Sigmoid colon (tissue), 7 donors: ENCODE measurements around the gene PDE9A. TPM values are rescaled to one million over a fixed set of nuclear protein-coding genes. Genes with fewer than 3 reads are reported as not detected.

Experiments
- DNase-seq: peaks from one replicate; pipeline ENCODE4 v3.0.0-alpha.2; 2019
- H3K27ac ChIP-seq, 4 donors: fragments of 200-600 bp; sonication (generic); one replicate each; pipeline ENCODE4 v1.5.1; 2016 to 2019; ENCODE audit warnings: mild to moderate bottlenecking in 1 of 4
- H3K27me3 ChIP-seq, 3 donors: fragments of 200-600 bp; sonication (generic); one replicate each; pipeline ENCODE4 v1.5.1; 2019; ENCODE audit warnings: mild to moderate bottlenecking in 1 of 3
- H3K36me3 ChIP-seq, 4 donors: fragments of 200-600 bp; sonication (generic); one replicate each; pipeline ENCODE4 v1.5.1; 2016 to 2019
- H3K4me1 ChIP-seq, 4 donors: fragments of 200-600 bp; sonication (generic); one replicate each; pipeline ENCODE4 v1.5.1; 2017 to 2019
- H3K4me3 ChIP-seq, 4 donors: fragments of 200-600 bp; sonication (generic); one replicate each; pipeline ENCODE4 v1.5.1; 2017 to 2019; ENCODE audit warnings: mild to moderate bottlenecking in 2 of 4, moderate library complexity in 1 of 4
- H3K9me3 ChIP-seq, 4 donors: fragments of 200-600 bp in 3 of 4; sonication (generic) in 3 of 4; one replicate each; pipeline versions ENCODE4 v1.5.1 to v1.6.1; 2013 to 2019
- CTCF ChIP-seq, 4 experiments: fragments of 450-650 bp in 3 of 4; fragments of 200-600 bp in 1 of 4; IDR thresholded peaks; one replicate each; pipeline ENCODE4 v1.5.1; 2016 to 2019; ENCODE audit warnings: antibody characterized with exemption in 4 of 4, mild to moderate bottlenecking in 3 of 4, moderate library complexity in 2 of 4
- EP300 ChIP-seq, 4 donors: sonication (generic); formaldehyde crosslinking; IDR thresholded peaks; one replicate each; pipeline ENCODE4 v1.6.1; 2017; ENCODE audit warnings: antibody characterized with exemption in 4 of 4
- POLR2A ChIP-seq, 2 donors: fragments of 450-650 bp; IDR thresholded peaks; one replicate each; pipeline ENCODE4 v1.6.1; 2016; ENCODE audit warnings: antibody characterized with exemption in 2 of 2, mild to moderate bottlenecking in 2 of 2, moderate library complexity in 2 of 2
- POLR2AphosphoS5 ChIP-seq, 4 donors: sonication (generic); formaldehyde crosslinking; IDR thresholded peaks; one replicate each; pipeline ENCODE4 v1.6.1; 2017; ENCODE audit warnings: antibody characterized with exemption in 4 of 4
- WGBS, 2 donors: extraction: QIAGEN DNeasy Blood & Tissue Kit; methylation state at CpG; one replicate each; pipeline ENCODE4 v1.1.7; 2013; 5-methylcytosine and 5-hydroxymethylcytosine counted together
- intact Hi-C: fragments of 100-400 bp; cut with DNase I; formaldehyde crosslinking; loops from one replicate; pipeline ENCODE4 v1.15.1; 2023
- polyA plus RNA-seq, 3 donors: library from polyadenylated mRNA; stranded (reverse); fragments of 200-250 nt; gene quantifications; one replicate each; pipeline ENCODE4 v1.2.3, GENCODE V29; 2013
- total RNA-seq, 4 donors: library from RNA; depleted of rRNA; stranded (reverse); fragments of >200 nt; gene quantifications; one replicate each; pipeline ENCODE4 v1.1.0, GENCODE V29; 2016
- donor health status: healthy with polysubstance abuse.
- donor health status: Bipolar disorder and iron deficiency.
- donor health status: healthy.

Gene PDE9A
- total and polyA plus RNA-seq, 7 donors = 71.6 to 433 (median 102) TPM

DNA sequence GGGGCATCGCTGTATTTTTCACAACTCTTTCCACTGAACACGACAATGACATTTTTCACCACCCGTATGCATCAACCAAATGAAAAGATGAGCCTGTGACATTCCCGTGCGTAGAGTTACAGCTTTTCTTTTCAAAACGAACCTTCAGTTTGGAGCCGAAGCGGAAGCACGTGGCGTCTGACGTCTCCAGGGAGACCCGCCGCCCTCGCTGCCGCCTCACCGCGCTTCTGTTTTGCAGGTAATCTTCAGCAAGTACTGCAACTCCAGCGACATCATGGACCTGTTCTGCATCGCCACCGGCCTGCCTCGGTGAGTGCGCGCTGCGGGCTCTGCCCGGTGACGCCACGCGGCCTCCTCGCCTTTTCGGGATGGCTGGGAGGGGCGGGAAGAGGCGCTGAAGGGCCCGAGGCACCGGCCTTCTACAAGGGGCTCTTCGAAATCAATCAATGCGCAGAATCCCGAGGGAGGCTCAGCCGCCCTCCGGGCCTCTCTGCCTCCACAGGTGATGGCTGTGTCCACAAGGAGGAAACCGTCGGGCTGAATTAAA, 32.6 kb downstream of the PDE9A start:
- WGBS, 2 donors = 97 to 98% methylated on average over 41 of the region's 41 CpGs
- no peaks in the 10 kb centered on the region for H3K9me3 ChIP-seq
- H3K27me3 ChIP-seq = no peaks in the 10 kb centered on the region
- H3K36me3 ChIP-seq = peaks cover 0 to 46% (median 18%) of the 10 kb centered on the region in 4 donors
- H3K4me1 ChIP-seq = peaks cover 0 to 23% (median 14%) of the 10 kb centered on the region in 4 donors
- no peak for DNase-seq
- intact Hi-C loops = no loop called here
- H3K4me3 ChIP-seq = no peak overlapping the region
- TF ChIP-seq POLR2A (IDR thresholded peaks at IDR 0.05) = no peak
- TF ChIP-seq EP300 (IDR thresholded peaks at IDR 0.05) = no peak
- no peak overlapping the region for H3K27ac ChIP-seq

DNA sequence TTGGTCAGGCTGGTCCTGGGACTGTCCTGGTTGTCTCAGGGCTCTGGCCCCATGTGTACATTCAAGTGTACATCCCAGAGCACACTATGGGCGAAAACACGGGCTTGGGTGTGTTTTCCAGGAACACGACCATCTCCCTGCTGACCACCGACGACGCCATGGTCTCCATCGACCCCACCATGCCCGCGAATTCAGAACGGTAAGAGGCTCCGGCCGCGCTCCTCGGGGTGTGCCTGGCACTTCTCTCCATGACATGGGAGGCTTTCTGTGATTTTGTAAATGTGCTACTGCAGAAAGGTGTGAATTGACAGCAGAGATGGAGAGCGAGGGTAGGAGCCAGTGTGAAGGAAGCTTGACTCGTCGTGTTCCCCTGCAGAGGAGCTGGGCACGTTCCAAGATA, 34.4 kb downstream of the PDE9A start:
- intact Hi-C loops = no loop called here
- no peak for DNase-seq
- no peak overlapping the region for H3K4me3 ChIP-seq
- H3K27me3 ChIP-seq = no peaks in the 10 kb centered on the region
- no peak overlapping the region for H3K27ac ChIP-seq
- 95 to 96% methylated on average over 18 of the region's 18 CpGs for WGBS, 2 donors
- TF ChIP-seq EP300 (IDR thresholded peaks at IDR 0.05) = no peak
- no peak for TF ChIP-seq POLR2A (IDR thresholded peaks at IDR 0.05)
- TF ChIP-seq POLR2AphosphoS5 (IDR thresholded peaks at IDR 0.05) = no peak
- no peak for TF ChIP-seq CTCF (IDR thresholded peaks at IDR 0.05)
- H3K36me3 ChIP-seq = peaks cover 0 to 63% (median 19%) of the 10 kb centered on the region in 4 donors
- H3K4me1 ChIP-seq = peaks cover 0 to 14% (median 10%) of the 10 kb centered on the region in 4 donors
- no peaks in the 10 kb centered on the region for H3K9me3 ChIP-seq

DNA sequence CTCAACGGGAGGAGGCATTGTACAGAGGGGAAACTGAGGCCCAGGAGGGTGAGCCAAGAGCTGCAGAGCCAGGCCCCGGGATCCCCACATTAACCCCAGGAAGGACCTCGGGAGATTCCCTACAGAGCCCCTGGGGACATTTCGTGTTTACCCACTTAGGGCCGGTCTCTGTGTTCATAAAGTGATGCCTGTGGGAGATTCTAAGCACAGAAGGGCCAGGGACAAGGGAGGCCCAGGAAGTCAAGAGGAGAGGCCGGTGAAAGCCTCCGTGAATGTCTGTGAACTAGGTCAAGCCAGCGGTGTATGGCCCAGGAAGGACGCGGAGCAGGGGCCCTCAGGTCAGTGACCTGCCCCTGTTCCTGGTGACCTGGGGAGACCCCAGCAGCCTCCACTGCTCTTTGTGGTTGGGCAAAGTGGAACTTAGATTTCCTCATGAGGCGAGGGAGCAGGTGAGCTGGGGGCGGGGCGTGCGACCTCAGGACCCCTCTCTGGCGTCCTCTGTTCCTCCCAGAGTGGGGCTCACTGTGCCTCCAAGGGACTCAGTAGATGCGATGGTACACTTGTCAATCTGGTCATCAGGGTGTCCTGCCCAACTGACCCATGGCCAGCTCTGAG, 34.9 kb downstream of the PDE9A start:
- WGBS, 2 donors = 92 to 93% methylated on average over 16 of the region's 16 CpGs
- Histone ChIP-seq H3K27ac (no peak overlapping the region), H3K36me3 (peaks cover 0 to 65% (median 19%) of the 10 kb centered on the region in 4 donors), H3K4me3 (no peak overlapping the region), H3K27me3 (no peaks in the 10 kb centered on the region), H3K9me3 (no peaks in the 10 kb centered on the region), H3K4me1 (peaks cover 0 to 14% (median 10%) of the 10 kb centered on the region in 4 donors)
- TF ChIP-seq POLR2A (IDR thresholded peaks at IDR 0.05) (no peak), POLR2AphosphoS5 (IDR thresholded peaks at IDR 0.05) (no peak), EP300 (IDR thresholded peaks at IDR 0.05) (no peak), CTCF (IDR thresholded peaks at IDR 0.05) (no peak)
- no peak for DNase-seq
- intact Hi-C loops = no loop called here

- Histone ChIP-seq H3K9me3 (no peaks in the 10 kb centered on the region), H3K36me3 (peaks cover 0 to 65% (median 19%) of the 10 kb centered on the region in 4 donors), H3K27ac (no peak overlapping the region), H3K27me3 (no peaks in the 10 kb centered on the region), H3K4me3 (no peak overlapping the region), H3K4me1 (peaks cover 0 to 11% (median 8%) of the 10 kb centered on the region in 4 donors)
- DNase-seq = no peak
- 91 to 94% methylated on average over 21 of the region's 21 CpGs for WGBS, 2 donors
- intact Hi-C loops = no loop called here
- TF ChIP-seq POLR2AphosphoS5 (IDR thresholded peaks at IDR 0.05) (no peak), EP300 (IDR thresholded peaks at IDR 0.05) (no peak), CTCF (IDR thresholded peaks at IDR 0.05) (no peak), POLR2A (IDR thresholded peaks at IDR 0.05) (no peak)
Observed at GRCh38 chr21:42688841-42689371, 35.5 kb downstream of the PDE9A start.

GRCh38 chr21:42690586-42690985, 37.2 kb downstream of the PDE9A start:
- H3K4me3 ChIP-seq = no peak overlapping the region
- no peaks in the 10 kb centered on the region for H3K9me3 ChIP-seq
- no peaks in the 10 kb centered on the region for H3K27me3 ChIP-seq
- H3K36me3 ChIP-seq = peaks cover 0 to 65% (median 24%) of the 10 kb centered on the region in 4 donors
- TF ChIP-seq CTCF (IDR thresholded peaks at IDR 0.05) (no peak), EP300 (IDR thresholded peaks at IDR 0.05) (no peak), POLR2AphosphoS5 (IDR thresholded peaks at IDR 0.05) (no peak), POLR2A (IDR thresholded peaks at IDR 0.05) (no peak)
- intact Hi-C loops = no loop called here
- H3K4me1 ChIP-seq = peaks cover 0 to 9% (median 7%) of the 10 kb centered on the region in 4 donors
- peak; percentile 53 for DNase-seq
- WGBS, 2 donors = 98% methylated on average over 6 of the region's 6 CpGs
- H3K27ac ChIP-seq = no peak overlapping the region
